ENCODE data around the gene SLA2.
"Not testable (repeated sequence)": the region's sequence is repeated elsewhere in the genome, so short reads cannot be mapped to it uniquely, and the experiment has no call there.

The SLA2 gene

GRCh38 chr20:36645998-36646397, at the start of gene SLA2:
Gene SLA2, minus strand, starts transcription at chr20:36646196. Its CDS starts 4,861 bp downstream, at chr20:36641335.
- no peak for DNase-seq (ENCODE audit: low read depth, low spot score)

DNA sequence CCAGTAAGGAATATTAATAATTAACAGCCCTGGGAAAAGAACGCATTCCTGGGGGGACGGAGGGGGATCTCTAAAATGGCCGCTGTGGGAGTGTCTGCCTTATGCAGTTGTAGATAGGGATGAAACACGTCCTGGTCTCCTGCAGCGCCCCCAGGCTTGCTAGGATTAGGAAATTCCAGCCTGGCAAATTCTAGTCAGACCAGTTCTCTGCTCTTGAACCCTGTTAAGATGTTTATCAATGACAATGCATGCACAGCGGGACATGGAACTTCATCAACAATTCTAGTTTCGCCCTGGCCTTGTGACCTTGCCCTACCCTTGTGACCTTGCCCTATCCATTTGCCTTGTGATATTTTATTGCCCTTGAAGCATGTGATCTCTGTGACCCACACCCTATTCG, 49.5 kb upstream of the SLA2 start:
- DNase-seq (ENCODE audit: low read depth, low spot score) = not testable (repeated sequence)

- no peak for DNase-seq (ENCODE audit: low read depth, low spot score)
Measured at GRCh38 chr20:36688630-36689029, 42.6 kb upstream of the SLA2 start.

DNA sequence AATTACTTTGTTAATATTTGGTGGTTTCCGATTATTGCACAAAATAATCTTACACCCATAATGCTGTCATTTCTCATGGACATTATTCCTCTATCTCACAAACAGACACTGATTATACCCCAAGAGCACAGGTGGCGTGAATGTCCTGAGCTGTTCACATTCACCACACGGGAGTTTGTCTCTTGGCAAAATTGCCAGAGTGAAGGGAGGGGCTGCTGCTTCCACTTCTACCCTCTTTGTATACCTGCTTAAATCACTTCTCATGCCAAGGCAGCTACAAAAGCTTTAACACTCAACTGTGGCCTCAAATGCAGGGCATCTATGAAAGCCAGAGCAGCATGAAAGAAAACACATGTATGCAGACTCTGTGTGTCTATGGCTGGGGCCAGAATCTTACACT, 41.9 kb upstream of the SLA2 start:
- DNase-seq (ENCODE audit: low read depth, low spot score) = no peak

DNA sequence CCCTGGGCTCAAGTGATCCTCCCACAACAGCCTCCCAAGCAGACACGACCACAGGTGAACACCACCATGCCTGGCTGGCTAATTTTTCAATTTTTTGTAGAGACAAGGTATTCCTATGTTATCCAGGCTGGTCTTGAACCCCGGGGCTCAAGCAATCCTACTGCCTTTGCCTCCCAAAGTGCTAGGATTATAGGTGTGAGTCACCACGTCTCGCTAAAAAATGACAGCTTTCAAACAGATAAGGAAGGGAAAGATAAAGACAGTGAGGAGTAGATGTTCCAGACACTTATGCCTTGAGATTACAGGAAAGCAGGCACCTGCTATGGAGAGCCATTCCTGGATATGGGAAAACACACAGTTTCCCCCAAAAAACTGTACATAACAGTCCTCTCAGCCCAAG, 40.9 kb upstream of the SLA2 start:
- no peak for DNase-seq (ENCODE audit: low read depth, low spot score)

DNA sequence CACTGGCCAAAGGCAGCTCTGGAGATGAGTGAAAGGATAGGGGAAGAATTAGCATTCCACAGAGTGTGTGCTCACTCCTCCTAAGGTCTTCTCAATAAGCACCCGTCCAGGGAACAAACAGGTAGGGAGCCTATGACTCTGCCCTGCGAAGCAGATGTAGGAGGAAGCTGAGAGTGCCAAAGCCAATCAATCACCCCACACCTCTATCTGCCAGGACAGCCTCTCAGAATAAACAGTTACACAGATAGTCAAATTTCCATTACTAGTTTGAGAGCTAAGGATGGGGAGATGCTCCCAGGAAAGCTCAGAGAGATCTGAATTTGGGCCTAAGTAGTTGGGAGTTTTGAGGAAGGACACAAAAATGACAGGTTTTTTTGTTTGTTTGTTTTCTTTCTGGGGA, 40.5 kb upstream of the SLA2 start:
- no peak for DNase-seq (ENCODE audit: low read depth, low spot score)

- no peak for DNase-seq (ENCODE audit: low read depth, low spot score)
Measured at GRCh38 chr20:36684747-36685146, 38.8 kb upstream of the SLA2 start.

- DNase-seq (ENCODE audit: low read depth, low spot score) = no peak
Measured at GRCh38 chr20:36682311-36682710, 36.3 kb upstream of the SLA2 start.

DNA sequence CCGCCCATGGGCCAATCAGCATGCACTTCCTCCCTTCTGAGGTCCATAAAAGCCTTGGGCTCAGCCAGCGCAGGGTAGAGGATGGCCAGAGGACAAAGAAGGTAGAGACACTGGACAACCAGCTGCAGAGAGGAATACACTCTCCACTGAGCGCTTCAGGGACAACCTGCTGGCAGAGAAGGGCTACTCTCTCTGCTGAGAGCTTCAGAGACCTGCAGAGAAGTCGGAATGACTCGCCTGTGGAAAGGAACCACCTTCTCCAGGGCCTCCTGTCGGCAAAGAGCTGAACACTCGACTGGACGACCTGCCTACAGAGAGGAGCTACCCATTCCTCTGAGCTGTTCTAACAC, 31.4 kb upstream of the SLA2 start:
- DNase-seq (ENCODE audit: low read depth, low spot score) = no peak

DNA sequence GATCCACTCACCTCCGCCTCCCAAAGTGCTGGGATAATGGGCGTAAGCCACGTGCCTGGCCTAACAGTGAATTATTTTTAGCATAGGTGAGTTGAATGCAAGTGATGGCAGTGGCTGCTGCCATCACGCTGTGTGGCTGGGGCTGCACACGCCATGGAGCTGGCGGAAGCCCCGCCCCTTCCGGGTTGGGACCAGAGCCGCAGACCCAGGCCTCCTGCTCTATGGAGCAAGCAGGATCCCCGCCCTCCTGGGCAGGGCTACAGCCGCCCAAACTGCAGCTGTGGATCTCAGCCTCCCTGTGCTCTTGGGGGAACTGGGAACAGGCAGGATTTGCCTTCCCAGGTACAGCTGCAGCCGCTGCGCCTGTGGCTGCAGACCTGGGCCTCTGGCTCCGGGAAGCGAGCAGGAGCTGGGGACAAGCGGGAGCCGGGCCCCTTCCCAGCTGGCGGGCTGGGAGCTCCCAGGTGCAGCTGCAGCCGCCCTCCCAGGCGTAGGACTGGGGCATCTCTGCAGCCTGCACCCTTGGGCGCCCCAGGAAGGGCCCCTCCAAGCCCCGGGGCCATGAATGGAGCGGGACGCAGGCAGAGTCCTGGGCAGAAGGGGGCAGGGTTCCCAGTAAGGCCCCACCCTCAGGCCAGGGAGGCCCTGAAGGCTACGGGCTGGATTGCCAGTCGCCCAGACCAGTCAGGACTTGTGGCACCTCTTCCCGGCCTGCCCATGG, 30.9 kb upstream of the SLA2 start:
- no peak for DNase-seq (ENCODE audit: low read depth, low spot score)

GRCh38 chr20:36675545-36675944, 29.5 kb upstream of the SLA2 start:
- not testable (repeated sequence) for DNase-seq (ENCODE audit: low read depth, low spot score)

DNA sequence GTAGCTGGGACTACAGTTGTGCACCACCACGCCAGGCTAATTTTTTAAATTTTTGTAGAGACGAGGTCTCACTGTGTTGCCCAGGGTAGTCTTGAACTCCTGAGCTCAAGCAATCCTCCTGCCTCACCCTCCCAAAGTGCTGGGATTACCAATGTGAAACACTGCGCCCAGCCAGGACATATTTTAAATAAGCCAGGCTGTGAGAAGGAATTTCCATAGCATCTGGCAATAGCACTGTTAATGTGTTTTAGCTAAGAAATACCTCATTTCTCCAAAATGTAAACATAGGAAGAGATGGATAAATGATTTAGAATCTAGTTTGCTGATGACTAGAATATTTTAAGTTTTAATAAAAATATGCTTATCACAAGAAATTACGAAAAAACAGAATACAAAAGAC, 27.0 kb upstream of the SLA2 start:
- no peak for DNase-seq (ENCODE audit: low read depth, low spot score)

- DNase-seq (ENCODE audit: low read depth, low spot score) = no peak
Measured at GRCh38 chr20:36670665-36671357, 24.8 kb upstream of the SLA2 start.

DNA sequence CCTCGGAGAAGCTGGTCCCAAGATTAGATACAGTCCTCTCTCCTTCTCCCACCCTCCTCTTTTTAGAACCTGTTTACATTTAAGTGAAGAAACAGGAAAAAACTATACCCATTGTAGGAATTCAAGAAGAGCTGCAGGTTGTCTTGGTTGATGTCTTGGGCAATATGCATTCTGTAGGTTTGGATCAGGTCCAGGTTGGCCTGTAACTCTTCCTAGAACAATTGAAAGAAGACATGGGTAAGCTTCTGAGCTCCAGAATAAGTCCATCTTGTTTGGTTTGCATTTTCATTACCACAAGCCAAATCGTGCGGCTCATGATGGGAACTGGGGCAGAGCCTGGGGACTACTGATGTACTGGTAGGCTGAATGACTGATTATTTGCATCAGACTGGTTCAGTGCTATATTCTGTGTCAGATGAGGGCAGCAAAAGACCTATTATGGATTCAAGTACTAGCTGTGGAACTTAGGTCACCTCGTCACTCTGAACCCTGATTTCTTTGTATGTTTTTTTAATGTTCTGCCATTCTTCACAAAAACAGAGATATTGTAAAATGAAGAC, 20.3 kb upstream of the SLA2 start:
- DNase-seq (ENCODE audit: low read depth, low spot score) = no peak

DNA sequence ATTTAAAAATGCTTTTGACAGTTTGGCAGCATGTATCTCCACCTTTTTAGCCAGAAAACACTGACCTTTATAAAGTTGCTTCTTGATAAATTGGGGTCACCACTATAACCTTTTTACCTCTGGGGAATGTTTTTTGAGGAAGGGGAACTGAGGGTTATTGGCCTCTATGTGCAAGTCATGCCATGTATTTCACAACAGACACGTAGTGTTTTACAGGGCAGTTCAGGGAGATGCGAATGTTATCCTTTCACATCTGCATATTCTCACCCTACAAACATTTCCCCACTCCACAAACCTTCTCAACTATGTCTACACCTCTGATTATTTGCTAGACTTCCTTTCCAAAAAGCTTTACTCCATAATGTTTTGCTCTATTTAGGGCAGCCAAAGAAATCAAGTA, 17.0 kb upstream of the SLA2 start:
- no peak for DNase-seq (ENCODE audit: low read depth, low spot score)

DNA sequence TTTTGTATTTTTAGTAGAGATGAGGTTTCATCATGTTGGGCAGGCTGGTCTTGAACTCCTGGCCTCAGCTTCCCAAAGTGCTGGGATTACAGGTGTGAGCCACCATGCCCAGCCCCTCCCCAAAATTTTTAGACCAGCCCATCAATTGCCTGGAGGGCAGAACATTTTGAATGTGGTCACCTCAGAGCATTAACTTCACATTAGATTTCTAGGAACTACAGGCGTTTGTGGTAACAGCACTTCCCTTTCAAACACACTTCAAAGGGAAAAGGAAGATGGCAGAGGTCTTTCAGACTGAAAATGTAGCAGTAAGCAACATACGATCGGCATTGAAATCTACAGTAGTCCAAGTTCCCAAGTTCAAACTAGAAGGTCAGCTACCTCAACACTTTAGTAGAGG, 12.3 kb upstream of the SLA2 start:
- DNase-seq (ENCODE audit: low read depth, low spot score) = no peak

DNA sequence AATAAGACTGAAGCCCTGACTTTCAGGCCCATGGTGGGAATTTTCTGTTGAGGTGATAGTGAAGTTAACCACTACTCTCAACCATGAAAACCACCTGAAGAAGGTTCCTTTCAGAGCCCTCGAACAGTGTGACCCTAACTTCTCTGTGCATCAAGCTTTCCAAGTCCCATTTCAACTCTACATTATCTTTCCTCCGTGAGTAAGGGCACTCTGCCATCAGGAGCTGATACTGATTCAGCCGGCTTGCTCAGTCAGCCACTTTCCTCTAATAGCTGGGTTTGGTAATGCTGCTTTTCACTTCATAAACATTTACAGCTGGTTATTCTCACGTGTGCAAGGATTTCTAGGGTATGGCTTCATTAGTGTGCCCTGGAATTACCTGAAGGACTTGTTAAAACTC, 10.7 kb upstream of the SLA2 start:
- no peak for DNase-seq (ENCODE audit: low read depth, low spot score)

DNA sequence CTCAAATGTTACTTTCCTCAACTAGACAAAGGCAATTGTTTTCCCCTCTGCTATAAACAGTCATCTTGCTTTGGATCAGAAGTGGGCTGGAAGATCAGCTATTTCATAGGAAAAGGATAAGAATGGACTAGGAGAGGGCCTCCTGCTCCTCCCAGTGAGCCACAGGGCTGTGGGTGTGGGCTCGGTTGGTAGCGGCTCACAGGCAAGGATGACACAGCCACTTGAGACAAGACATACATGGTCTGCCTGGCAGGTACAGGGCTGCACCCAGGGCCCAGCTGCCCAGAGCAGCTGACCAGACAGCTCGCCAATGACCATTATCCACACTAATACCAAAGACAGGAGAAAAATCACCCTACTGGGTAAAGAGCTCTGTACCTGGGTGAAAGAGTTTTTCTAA, 9.0 kb upstream of the SLA2 start:
- DNase-seq (ENCODE audit: low read depth, low spot score) = no peak

GRCh38 chr20:36654506-36654905, 8.5 kb upstream of the SLA2 start:
- no peak for DNase-seq (ENCODE audit: low read depth, low spot score)

GRCh38 chr20:36653456-36653855, 7.5 kb upstream of the SLA2 start:
- DNase-seq (ENCODE audit: low read depth, low spot score) = no peak

- no peak for DNase-seq (ENCODE audit: low read depth, low spot score)
Measured at GRCh38 chr20:36647196-36648121, 1.5 kb upstream of the SLA2 start.

DNA sequence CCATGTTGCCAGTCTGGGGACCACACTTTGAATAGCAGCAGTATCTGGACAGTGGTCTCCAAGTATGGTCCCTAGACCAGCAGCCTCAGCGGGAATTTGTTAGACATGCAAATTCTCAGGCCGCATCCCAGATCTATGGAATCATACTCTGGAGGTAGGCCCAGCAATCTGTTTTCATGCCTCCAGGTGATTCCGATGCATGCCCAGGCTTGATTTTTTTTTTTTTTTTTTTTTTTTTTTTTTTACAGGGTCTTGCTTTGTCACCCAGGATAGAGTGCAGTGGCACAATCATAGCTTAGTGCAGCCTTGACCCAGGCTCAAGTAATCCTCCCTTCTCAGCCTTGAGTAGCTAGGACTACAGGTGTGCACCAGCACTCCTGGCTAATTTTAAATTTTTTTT, 682 bp upstream of the SLA2 start:
- DNase-seq (ENCODE audit: low read depth, low spot score) = no peak
